ENCODE data around the gene RMDN2. TPM values are rescaled to one million over a fixed set of nuclear protein-coding genes. Genes with fewer than 3 reads are reported as not detected.
"Not testable (repeated sequence)": the region's sequence is repeated elsewhere in the genome, so short reads cannot be mapped to it uniquely, and the experiment has no call there.

RMDN2 gene
- total and polyA plus RNA-seq, 9 of the 15 experiments (the other 6 are each of a cell fraction or from before 2014, with no cell fraction given) = 1.5 to 4.3 (median 2.3) TPM

DNA sequence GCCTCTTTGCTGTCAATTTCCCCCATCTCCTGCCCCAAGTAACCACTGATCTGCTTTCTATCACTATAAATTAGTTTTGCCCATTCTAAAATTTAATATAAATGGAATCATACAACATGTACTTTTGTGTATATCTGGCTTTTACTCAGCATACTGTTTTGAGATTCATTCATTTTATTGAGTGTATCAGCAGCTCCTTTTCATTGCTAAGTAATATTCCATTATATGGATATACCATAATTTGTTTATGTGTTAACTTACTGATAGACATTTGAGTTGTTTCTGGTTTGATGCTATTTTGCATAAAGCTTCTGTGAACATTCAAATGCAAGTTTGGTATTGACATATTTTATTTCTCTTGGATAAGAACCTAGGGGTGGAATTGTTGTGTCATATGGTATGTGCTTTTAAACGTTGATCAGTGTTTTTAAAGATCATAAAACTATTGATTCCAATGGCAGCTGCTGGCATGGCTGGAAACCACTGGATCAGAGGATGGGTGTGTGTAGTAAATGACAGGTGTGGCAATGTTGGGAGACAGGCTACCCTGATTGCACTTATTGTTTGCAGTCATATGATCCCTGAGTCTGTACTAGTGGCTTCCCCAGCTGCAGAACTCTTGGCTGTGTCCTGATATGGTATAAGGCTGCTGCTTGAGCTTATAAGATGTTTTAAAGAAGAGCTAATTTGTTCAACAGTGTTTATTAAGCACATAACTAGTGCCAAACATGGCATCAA, 75.6 kb downstream of the RMDN2 start (continued):
- TF ChIP-seq, protein P1, sequence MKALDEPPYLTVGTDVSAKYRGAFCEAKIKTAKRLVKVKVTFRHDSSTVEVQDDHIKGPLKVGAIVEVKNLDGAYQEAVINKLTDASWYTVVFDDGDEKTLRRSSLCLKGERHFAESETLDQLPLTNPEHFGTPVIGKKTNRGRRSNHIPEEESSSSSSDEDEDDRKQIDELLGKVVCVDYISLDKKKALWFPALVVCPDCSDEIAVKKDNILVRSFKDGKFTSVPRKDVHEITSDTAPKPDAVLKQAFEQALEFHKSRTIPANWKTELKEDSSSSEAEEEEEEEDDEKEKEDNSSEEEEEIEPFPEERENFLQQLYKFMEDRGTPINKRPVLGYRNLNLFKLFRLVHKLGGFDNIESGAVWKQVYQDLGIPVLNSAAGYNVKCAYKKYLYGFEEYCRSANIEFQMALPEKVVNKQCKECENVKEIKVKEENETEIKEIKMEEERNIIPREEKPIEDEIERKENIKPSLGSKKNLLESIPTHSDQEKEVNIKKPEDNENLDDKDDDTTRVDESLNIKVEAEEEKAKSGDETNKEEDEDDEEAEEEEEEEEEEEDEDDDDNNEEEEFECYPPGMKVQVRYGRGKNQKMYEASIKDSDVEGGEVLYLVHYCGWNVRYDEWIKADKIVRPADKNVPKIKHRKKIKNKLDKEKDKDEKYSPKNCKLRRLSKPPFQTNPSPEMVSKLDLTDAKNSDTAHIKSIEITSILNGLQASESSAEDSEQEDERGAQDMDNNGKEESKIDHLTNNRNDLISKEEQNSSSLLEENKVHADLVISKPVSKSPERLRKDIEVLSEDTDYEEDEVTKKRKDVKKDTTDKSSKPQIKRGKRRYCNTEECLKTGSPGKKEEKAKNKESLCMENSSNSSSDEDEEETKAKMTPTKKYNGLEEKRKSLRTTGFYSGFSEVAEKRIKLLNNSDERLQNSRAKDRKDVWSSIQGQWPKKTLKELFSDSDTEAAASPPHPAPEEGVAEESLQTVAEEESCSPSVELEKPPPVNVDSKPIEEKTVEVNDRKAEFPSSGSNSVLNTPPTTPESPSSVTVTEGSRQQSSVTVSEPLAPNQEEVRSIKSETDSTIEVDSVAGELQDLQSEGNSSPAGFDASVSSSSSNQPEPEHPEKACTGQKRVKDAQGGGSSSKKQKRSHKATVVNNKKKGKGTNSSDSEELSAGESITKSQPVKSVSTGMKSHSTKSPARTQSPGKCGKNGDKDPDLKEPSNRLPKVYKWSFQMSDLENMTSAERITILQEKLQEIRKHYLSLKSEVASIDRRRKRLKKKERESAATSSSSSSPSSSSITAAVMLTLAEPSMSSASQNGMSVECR (CRISPR knock-in tag; IDR thresholded peaks at IDR 0.05) = no peak
- TF ChIP-seq SMARCA5 (IDR thresholded peaks at IDR 0.05) = no peak

DNA sequence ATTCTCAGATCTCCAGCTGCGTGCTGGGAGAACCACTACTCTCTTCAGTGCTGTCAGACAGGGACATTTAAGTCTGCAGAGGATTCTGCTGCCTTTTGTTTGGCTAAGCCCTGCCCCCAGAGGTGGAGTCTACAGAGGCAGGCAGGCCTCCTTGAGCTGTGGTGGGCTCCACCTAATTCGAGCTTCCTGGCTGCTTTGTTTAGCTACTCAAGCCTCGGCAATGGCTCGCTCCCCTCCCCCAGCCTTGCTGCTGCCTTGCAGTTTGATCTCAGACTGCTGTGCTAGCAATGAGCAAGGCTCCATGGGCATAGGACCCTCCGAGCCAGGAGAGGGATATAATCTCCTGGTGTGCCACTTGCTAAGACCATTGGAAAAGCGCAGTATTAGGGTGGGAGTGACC, 85.1 kb downstream of the RMDN2 start:
- intact Hi-C loops (cut with micrococcal nuclease); DNase-seq (ENCODE audit: extremely low read depth in 1 of 4, low spot score in 3 of 4); H3K36me3 ChIP-seq (ENCODE audit: control insufficient read depth, insufficient read depth, low read length); H3K27me3 ChIP-seq (ENCODE audit: control insufficient read depth in 2 of 2, insufficient read depth in 2 of 2, low read length in 2 of 2); POLR2A ChIA-PET; BruUV-seq (replicated peaks); H4K20me1 ChIP-seq (replicated peaks; ENCODE audit: control insufficient read depth, insufficient read depth, low read length); H3K4me2 ChIP-seq (ENCODE audit: insufficient read depth, low read length); ATAC-seq; H3K9ac ChIP-seq (ENCODE audit: insufficient read depth in 1 of 2, low read depth in 2 of 2, low read length in 2 of 2); H3K27ac ChIP-seq (ENCODE audit: extremely low read depth, low read depth, low read length); H3K9me3 ChIP-seq (replicated peaks; ENCODE audit: control insufficient read depth, insufficient read depth, low read depth, low read length); FAIRE-seq; H3K4me3 ChIP-seq; in situ Hi-C loops (cut with MboI); H3K79me2 ChIP-seq (ENCODE audit: control insufficient read depth, insufficient read depth, low read length); H3K4me1 ChIP-seq (replicated peaks in 1 of 2; ENCODE audit: control insufficient read depth in 2 of 2, insufficient read depth in 2 of 2, low read length in 2 of 2); H2AFZ ChIP-seq (ENCODE audit: low read depth, low read length); H3K9me1 ChIP-seq (ENCODE audit: control insufficient read depth, insufficient read depth, low read length); CTCF ChIA-PET (ENCODE audit: low intra/inter-chr PET ratio): not testable (repeated sequence)
- WGBS (ENCODE audit: insufficient coverage, low coverage, missing lambda C conversion rate) = 0% methylated on average over 5 of the region's 6 CpGs

All from K562 (cell line).